Cerebellar cortex (tissue), 1 donor: ENCODE results near the gene PDAP1.
"Not testable (repeated sequence)": the region's sequence is repeated elsewhere in the genome, so short reads cannot be mapped to it uniquely, and the experiment has no call there.

Experiments used
- DNase-seq: peaks from one replicate; pipeline ENCODE4 v3.0.0-alpha.2; 2015; ENCODE audit warnings: low spot score

PDAP1 gene

GRCh38 chr7:99395616-99396327 lies 12.6 kb downstream of the PDAP1 start:
- DNase-seq = peak; percentile 20

GRCh38 chr7:99394188-99394502 lies 14.3 kb downstream of the PDAP1 start:
- DNase-seq = no peak

DNA sequence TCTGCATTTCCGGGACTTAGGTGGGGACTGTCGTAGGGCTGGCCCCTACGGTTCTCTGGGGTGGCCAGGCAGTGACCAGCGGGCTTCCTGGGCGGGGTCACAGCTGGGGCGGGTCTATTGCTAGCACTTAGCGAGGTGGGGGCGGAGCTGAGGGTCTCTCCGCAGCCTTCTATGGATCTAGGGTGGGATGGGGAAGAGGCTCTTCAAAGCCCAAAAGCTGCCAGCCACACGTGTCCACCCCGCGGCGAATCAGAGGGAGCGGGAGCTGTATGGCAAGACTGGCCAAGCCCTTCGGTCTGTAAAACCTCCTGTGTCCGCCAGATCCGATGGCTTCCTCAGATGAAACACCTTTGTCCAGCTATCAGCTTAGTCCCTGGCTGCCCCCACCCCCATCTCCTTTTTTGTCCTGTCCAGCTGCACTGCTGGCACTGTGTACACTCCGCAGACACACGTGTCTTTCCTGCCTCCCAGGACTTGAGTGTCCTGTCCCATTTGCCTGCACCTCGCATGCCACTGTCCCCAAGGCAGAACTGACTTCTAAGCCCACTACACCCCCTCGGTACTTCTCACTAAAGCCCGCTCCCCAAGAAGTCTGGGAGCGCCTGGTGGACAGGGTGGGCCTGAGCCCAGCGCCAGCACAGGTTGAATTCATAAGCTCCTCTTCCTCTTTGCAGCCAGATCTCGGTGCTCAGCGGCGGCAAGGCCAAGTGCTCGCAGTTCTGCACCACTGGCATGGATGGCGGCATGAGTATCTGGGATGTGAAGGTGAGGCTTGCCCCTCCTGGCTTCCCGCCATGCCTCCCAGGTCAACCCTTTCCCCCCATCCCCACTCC lies 14.8 kb downstream of the PDAP1 start:
- DNase-seq = peak; percentile 60

GRCh38 chr7:99392659-99393354 lies 15.6 kb downstream of the PDAP1 start:
- peak; percentile 77 for DNase-seq

DNA sequence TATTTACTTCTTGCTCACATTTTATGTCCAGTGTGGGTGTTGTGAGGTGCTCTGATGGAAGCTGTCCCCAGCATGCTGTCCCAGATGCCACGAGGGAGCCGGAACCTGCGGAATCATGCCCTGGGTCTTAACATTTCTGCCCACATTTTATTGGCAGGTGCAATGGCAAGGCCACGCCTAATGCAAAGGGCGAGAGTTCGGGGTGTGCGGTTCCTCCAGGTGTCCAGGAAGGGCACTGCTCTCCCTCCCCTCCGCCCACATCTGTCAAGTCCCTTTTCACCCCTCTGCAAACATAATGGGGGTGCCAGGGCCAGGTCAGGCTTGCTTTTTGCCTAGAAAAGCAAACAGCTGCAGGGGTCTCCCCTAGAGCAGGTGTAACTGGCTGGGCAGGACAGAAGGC lies 16.4 kb downstream of the PDAP1 start:
- DNase-seq = no peak

GRCh38 chr7:99390941-99391602 lies 17.3 kb downstream of the PDAP1 start:
- DNase-seq = no peak

- no peak for DNase-seq
These were observed 18.6 kb downstream of the PDAP1 start for GRCh38 chr7:99389772-99390171.

GRCh38 chr7:99387912-99388311 lies 20.5 kb downstream of the PDAP1 start:
- no peak for DNase-seq

GRCh38 chr7:99387239-99387635 lies 21.2 kb downstream of the PDAP1 start:
- DNase-seq = not testable (repeated sequence)

DNA sequence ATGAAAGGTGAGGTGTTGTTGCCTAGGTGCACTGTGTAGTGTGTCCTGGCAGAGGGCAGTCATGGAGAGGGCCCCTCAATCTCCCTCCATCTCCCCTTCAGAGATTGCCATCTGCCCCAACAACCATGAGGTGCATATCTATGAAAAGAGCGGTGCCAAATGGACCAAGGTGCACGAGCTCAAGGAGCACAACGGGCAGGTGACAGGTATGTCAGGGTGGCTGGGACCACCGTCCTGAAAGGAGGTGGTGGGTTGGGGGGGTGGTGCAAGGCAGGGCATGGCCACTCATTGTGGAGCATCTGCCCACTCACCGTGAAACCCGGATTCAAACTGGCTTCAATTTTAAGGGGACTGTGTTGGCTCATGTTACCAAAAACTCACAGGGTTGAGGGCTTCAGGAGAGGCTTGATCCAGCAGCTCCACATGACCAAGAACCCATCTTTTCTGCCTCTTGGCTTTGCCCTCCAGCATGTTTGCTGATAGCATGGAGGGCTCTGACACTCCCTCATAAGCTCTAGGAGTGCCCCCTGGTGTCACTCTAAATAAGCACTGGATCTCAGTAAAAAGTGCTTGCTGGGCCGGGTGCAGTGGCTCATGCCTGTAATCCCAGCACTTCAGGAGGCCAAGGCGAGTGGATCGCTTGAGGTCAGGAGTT lies 21.7 kb downstream of the PDAP1 start:
- DNase-seq = peak; percentile 49

- no peak for DNase-seq
These were observed 22.8 kb downstream of the PDAP1 start for GRCh38 chr7:99385564-99385963.

DNA sequence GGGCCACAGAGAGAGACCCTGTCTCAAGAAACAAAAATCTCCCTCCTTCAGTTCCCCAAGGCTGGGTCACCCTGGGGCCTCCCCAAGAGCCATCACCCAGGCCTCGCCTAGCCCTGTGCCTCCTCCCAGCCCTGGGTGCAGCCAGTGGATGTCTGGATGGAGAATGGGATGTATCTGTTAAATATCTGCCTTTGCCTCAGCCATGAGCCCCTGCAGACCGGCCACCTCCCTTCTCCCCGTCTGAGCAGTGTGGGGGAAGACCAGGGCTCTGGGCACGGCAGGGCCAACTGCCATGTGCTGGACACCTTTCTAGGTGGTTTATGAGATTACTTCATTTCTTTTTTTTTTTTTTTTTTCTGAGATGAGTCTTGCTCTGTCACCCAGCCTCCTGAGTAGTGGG lies 23.9 kb downstream of the PDAP1 start:
- no peak for DNase-seq

- no peak for DNase-seq
These were observed 24.5 kb downstream of the PDAP1 start for GRCh38 chr7:99383791-99384370.

- DNase-seq = no peak
These were observed 25.2 kb downstream of the PDAP1 start for GRCh38 chr7:99383203-99383602.

DNA sequence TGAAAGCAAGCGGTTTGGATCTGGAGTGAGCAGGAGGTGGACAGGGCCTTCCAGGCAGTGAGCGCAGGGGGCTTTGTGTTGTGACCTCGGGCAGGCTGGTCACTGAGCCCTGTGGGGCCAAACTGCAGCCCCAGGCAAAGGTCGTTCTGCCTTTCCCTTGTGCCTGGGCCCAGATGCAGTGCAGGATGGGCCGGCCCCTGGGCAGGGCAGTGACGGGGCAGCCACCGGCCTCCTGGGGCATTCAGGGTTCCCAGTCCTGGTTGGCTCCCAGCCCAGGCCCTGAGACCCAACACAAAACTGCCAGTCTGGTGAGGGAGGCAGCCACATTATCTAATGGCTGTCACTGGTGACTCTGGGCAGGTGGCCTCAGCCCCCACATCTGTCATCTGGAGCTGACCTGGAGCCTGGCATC lies 26.7 kb downstream of the PDAP1 start:
- DNase-seq = no peak

GRCh38 chr7:99380823-99381663 lies 27.4 kb downstream of the PDAP1 start:
- no peak for DNase-seq

GRCh38 chr7:99380032-99380822 lies 28.2 kb downstream of the PDAP1 start:
- DNase-seq = no peak

GRCh38 chr7:99379693-99380031 lies 28.7 kb downstream of the PDAP1 start:
- not testable (repeated sequence) for DNase-seq

- peak; percentile 20 for DNase-seq
These were observed 29.3 kb downstream of the PDAP1 start for GRCh38 chr7:99379043-99379577.
